ENCODE measurements around the gene ZBED4. TPM values are rescaled to one million over a fixed set of nuclear protein-coding genes. Genes with fewer than 3 reads are reported as not detected.

ZBED4 gene
- total RNA-seq, 1 experiment from 2014 or later = 21.6 TPM

DNA sequence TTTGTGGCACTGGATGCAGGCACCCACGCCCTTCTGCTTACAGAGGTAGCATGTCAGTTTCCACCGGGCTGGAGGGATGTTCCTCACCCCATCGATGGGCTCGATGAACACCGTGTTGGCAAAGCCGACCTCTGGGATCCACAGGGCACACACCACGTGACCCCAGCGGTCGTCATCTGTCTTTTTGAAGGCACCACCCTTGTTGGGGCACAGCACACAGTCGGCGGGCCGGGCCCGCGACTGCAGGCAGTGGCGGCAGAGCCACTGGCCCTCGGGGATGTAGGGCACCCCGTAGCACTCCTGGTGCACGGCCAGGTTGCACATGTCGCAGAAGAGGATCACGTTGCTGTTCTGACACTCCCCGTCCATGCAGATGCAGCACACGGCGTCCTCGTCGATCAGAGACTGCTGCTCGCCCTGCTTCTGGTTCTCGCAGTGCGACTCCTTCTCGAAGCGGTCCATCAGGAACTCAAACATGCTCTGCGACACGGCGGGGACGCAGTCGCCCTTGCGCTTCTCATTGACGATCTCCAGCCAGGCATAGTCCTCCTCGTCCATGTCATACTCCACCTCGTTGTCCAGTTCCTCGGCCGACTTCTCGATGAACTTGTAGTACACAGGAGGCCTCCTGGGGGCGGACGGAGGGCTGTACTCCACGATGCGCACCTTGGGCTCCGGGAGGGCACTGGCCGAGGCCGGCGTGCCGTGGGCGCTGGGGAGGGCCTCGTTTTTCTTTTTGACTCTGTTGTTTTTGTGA lies 30.2 kb upstream of the ZBED4 start:
- H3K79me2 ChIP-seq (ENCODE audit: insufficient read depth, low read length) = peaks cover 87% of the 10 kb centered on the region
- intact Hi-C loops (cut with micrococcal nuclease) = no loop called here
- POLR2A ChIA-PET = no interaction called here
- no peaks in the 10 kb centered on the region for H4K20me1 ChIP-seq (ENCODE audit: insufficient read depth)
- no peak for ATAC-seq
- no peak for DNase-seq (ENCODE audit: low read depth, low spot score)
- BruUV-seq (replicated peaks) = TSS peak; percentile 17
- no peak overlapping the region for H2AFZ ChIP-seq (ENCODE audit: low read depth, low read length, poor library complexity, severe bottlenecking)
- CTCF ChIA-PET = no interaction called here
- H3K9ac ChIP-seq (ENCODE audit: low read length) = no peak overlapping the region
- no peak overlapping the region for H3K4me2 ChIP-seq (ENCODE audit: low read length)
- RAD21 ChIA-PET (ENCODE audit: low non-redundant PET in 1 of 2, low total read pairs in 2 of 2, uncharacterized antibody in 2 of 2, unreplicated experiment in 2 of 2) = no interaction called here
- TF ChIP-seq SP1 (IDR thresholded peaks at IDR 0.05; ENCODE audit: low read depth) = no peak
- TF ChIP-seq ZNF274 (IDR thresholded peaks at IDR 0.05; ENCODE audit: low read depth, low read length) = no peak
- TF ChIP-seq EZH2phosphoT487 (IDR thresholded peaks at IDR 0.05; ENCODE audit: borderline replicate concordance) = no peak
- TF ChIP-seq, protein P1, sequence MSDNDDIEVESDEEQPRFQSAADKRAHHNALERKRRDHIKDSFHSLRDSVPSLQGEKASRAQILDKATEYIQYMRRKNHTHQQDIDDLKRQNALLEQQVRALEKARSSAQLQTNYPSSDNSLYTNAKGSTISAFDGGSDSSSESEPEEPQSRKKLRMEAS (IDR thresholded peaks at IDR 0.05) = no peak
- TF ChIP-seq SRF (IDR thresholded peaks at IDR 0.05; ENCODE audit: low read depth) = no peak
- TF ChIP-seq TCF7L2 (IDR thresholded peaks at IDR 0.05; ENCODE audit: borderline replicate concordance, extremely low read depth, insufficient read depth, insufficient read length) = no peak
- no peak for TF ChIP-seq ELF1 (IDR thresholded peaks at IDR 0.05; ENCODE audit: borderline replicate concordance, low read depth)
- TF ChIP-seq SIN3A (IDR thresholded peaks at IDR 0.05; ENCODE audit: low read depth) = no peak
- TF ChIP-seq, protein P2, sequence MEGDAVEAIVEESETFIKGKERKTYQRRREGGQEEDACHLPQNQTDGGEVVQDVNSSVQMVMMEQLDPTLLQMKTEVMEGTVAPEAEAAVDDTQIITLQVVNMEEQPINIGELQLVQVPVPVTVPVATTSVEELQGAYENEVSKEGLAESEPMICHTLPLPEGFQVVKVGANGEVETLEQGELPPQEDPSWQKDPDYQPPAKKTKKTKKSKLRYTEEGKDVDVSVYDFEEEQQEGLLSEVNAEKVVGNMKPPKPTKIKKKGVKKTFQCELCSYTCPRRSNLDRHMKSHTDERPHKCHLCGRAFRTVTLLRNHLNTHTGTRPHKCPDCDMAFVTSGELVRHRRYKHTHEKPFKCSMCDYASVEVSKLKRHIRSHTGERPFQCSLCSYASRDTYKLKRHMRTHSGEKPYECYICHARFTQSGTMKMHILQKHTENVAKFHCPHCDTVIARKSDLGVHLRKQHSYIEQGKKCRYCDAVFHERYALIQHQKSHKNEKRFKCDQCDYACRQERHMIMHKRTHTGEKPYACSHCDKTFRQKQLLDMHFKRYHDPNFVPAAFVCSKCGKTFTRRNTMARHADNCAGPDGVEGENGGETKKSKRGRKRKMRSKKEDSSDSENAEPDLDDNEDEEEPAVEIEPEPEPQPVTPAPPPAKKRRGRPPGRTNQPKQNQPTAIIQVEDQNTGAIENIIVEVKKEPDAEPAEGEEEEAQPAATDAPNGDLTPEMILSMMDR (IDR thresholded peaks at IDR 0.05 in 2 of 3, conservative IDR thresholded peaks at IDR 0.05 in 1 of 3; ENCODE audit: borderline replicate concordance in 1 of 3, insufficient read depth in 1 of 3, low read depth in 2 of 3, low read length in 2 of 3) = no peak
- TF ChIP-seq EGR1 (IDR thresholded peaks at IDR 0.05; ENCODE audit: low read depth) = no peak
- no peak for TF ChIP-seq CBX3 (IDR thresholded peaks at IDR 0.05; ENCODE audit: low read depth)
- TF ChIP-seq ATF3 (IDR thresholded peaks at IDR 0.05) = no peak
- TF ChIP-seq EZH2 (IDR thresholded peaks at IDR 0.05) = no peak
- TF ChIP-seq ZFX (IDR thresholded peaks at IDR 0.05) = no peak
- no peak for TF ChIP-seq FOSL1 (IDR thresholded peaks at IDR 0.05; ENCODE audit: low read depth)
- H3K4me1 ChIP-seq (ENCODE audit: control insufficient read depth in 1 of 2, insufficient read depth in 2 of 2, low read length in 2 of 2) = peaks cover 8 to 20% of the 10 kb centered on the region in 2 experiments
- H3K27ac ChIP-seq (ENCODE audit: low read depth, low read length) = no peak overlapping the region
- no peaks in the 10 kb centered on the region for H3K27me3 ChIP-seq (ENCODE audit: insufficient read depth, low read length)
- peaks cover 26 to 29% of the 10 kb centered on the region in 2 experiments; a peak in 3 of 4 replicates for H3K36me3 ChIP-seq (ENCODE audit: control insufficient read depth in 1 of 2, insufficient read depth in 2 of 2, low read length in 2 of 2)
- no peaks in the 10 kb centered on the region for H3K9me3 ChIP-seq (ENCODE audit: control insufficient read depth in 1 of 2, insufficient read depth in 1 of 2, low read depth in 1 of 2, low read length in 2 of 2)
- H3K9me2 ChIP-seq (ENCODE audit: insufficient read depth) = no peaks in the 10 kb centered on the region
- H3K4me3 ChIP-seq (replicated peaks in 1 of 2; ENCODE audit: low read depth in 1 of 2, low read length in 2 of 2) = no peak overlapping the region
